SU-DHL-6 (cell line): Measurements from ENCODE around the gene DOCK1.

Source experiments
- CTCF ChIP-seq: fragments of 200-600 bp; sonication (generic); IDR thresholded peaks from one replicate; pipeline ENCODE4 v1.5.1; 2017; ENCODE audit warnings: antibody characterized with exemption, mild to moderate bottlenecking, low read length, moderate library complexity; ENCODE audit not compliant: insufficient read depth, poor library complexity, severe bottlenecking
- EZH2phosphoT487 ChIP-seq: fragments of 200-600 bp; sonication (generic), shearing (Covaris generic); conservative IDR thresholded peaks from 2 replicates; pipeline ENCODE4 v1.6.1; 2018; ENCODE audit warnings: mild to moderate bottlenecking, antibody characterized with exemption, low read length, moderate library complexity, mixed read lengths

GRCh38 chr10:126929391-126929790, 24.2 kb downstream of the DOCK1 start:
- TF ChIP-seq CTCF (no peak), EZH2phosphoT487 (no peak)
